HG03159 (cell line): ENCODE results near the gene GPR68.
A peak's percentile ranks its signal among the peaks of the same experiment; 100 is the strongest.
"Not testable (repeated sequence)": the region's sequence is repeated elsewhere in the genome, so short reads cannot be mapped to it uniquely, and the experiment has no call there.

ENCODE experiments used
- ATAC-seq: cut with Tn5 transposase; IDR thresholded peaks from one replicate; pipeline ENCODE4 v1.9.1; 2021; ENCODE audit warnings: mild to moderate bottlenecking, moderate library complexity; ENCODE audit not compliant: unreplicated experiment

GPR68 gene

GRCh38 chr14:91254461-91254860 lies 10.0 kb upstream of the GPR68 start:
- ATAC-seq = no peak

GRCh38 chr14:91253795-91254323 lies 9.4 kb upstream of the GPR68 start:
- ATAC-seq = no peak

GRCh38 chr14:91252871-91253794 lies 8.6 kb upstream of the GPR68 start:
- ATAC-seq = no peak

- no peak for ATAC-seq
These were observed 6.4 kb upstream of the GPR68 start for GRCh38 chr14:91250912-91251311.

- peak; percentile 90 for ATAC-seq
These were observed 5.5 kb upstream of the GPR68 start for GRCh38 chr14:91249841-91250616.

GRCh38 chr14:91246051-91246852 lies 1.7 kb upstream of the GPR68 start:
- ATAC-seq = no peak

- not testable (repeated sequence) for ATAC-seq
These were observed 1.1 kb upstream of the GPR68 start for GRCh38 chr14:91245616-91246015.

GRCh38 chr14:91245029-91245428 lies 525 bp upstream of the GPR68 start:
- no peak for ATAC-seq

GRCh38 chr14:91243074-91243471 lies 1.4 kb downstream of the GPR68 start:
- ATAC-seq = no peak

- no peak for ATAC-seq
These were observed 1.9 kb downstream of the GPR68 start for GRCh38 chr14:91242635-91243034.

- ATAC-seq = peak; percentile 72
These were observed 2.6 kb downstream of the GPR68 start for GRCh38 chr14:91241863-91242262.

- ATAC-seq = no peak
These were observed 5.8 kb downstream of the GPR68 start for GRCh38 chr14:91238661-91239060.

GRCh38 chr14:91238085-91238484 lies 6.4 kb downstream of the GPR68 start:
- no peak for ATAC-seq

- no peak for ATAC-seq
These were observed 7.3 kb downstream of the GPR68 start for GRCh38 chr14:91237219-91237618.

- no peak for ATAC-seq
These were observed 8.7 kb downstream of the GPR68 start for GRCh38 chr14:91235841-91236240.

GRCh38 chr14:91234791-91235114 lies 9.8 kb downstream of the GPR68 start:
- ATAC-seq = no peak

GRCh38 chr14:91233936-91234790 lies 10.3 kb downstream of the GPR68 start:
- no peak for ATAC-seq

GRCh38 chr14:91232603-91233002 lies 11.9 kb downstream of the GPR68 start:
- ATAC-seq = no peak

GRCh38 chr14:91232052-91232451 lies 12.5 kb downstream of the GPR68 start:
- ATAC-seq = no peak

- no peak for ATAC-seq
These were observed 13.1 kb downstream of the GPR68 start for GRCh38 chr14:91231446-91231845.
